ENCODE results near the gene MKRN1.
"Not testable (repeated sequence)": the region's sequence is repeated elsewhere in the genome, so short reads cannot be mapped to it uniquely, and the experiment has no call there.

The MKRN1 gene

DNA sequence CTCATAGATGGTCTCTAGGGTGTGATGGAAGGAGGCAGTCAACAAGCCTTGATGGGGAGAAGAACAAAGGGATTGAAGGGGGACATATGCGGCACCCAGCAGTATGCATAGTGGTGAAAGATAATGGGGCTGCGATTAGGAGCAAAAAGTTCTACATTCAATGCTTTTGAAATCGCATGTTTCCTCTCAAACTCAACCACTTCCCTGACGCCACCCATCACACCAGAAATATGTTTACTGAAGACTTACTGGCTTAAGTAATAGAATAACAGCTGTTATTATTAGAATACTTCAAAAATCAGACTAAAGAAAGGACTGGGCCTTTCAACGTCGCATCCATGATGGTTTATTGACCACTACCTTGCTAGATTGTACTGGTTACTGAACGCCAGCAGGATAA lies 31.5 kb downstream of the MKRN1 start:
- no peak for DNase-seq (ENCODE audit: low read depth in 1 of 2, low spot score in 1 of 2)
- in situ Hi-C loops (cut with HindIII; ENCODE audit: low pct_unique_long_range_greater_than_20kb, low sequenced_read_pairs), result no loop called here
- TF ChIP-seq JUND (IDR thresholded peaks at IDR 0.05; ENCODE audit: low read depth), result no peak

- DNase-seq (ENCODE audit: low read depth in 1 of 2, low spot score in 1 of 2), result no peak
- in situ Hi-C loops (cut with HindIII; ENCODE audit: low pct_unique_long_range_greater_than_20kb, low sequenced_read_pairs), result no loop called here
- no peak for TF ChIP-seq JUND (IDR thresholded peaks at IDR 0.05; ENCODE audit: low read depth)
Measured at GRCh38 chr7:140446467-140446866, 32.8 kb downstream of the MKRN1 start.

GRCh38 chr7:140441519-140441918 lies 37.8 kb downstream of the MKRN1 start:
- in situ Hi-C loops (cut with HindIII; ENCODE audit: low pct_unique_long_range_greater_than_20kb, low sequenced_read_pairs), result no loop called here
- no peak for TF ChIP-seq JUND (IDR thresholded peaks at IDR 0.05; ENCODE audit: low read depth)
- no peak for DNase-seq (ENCODE audit: low read depth in 1 of 2, low spot score in 1 of 2)

- no peak for DNase-seq (ENCODE audit: low read depth in 1 of 2, low spot score in 1 of 2)
- no peak for TF ChIP-seq JUND (IDR thresholded peaks at IDR 0.05; ENCODE audit: low read depth)
- in situ Hi-C loops (cut with HindIII; ENCODE audit: low pct_unique_long_range_greater_than_20kb, low sequenced_read_pairs), result no loop called here
Measured at GRCh38 chr7:140440593-140440992, 38.7 kb downstream of the MKRN1 start.

DNA sequence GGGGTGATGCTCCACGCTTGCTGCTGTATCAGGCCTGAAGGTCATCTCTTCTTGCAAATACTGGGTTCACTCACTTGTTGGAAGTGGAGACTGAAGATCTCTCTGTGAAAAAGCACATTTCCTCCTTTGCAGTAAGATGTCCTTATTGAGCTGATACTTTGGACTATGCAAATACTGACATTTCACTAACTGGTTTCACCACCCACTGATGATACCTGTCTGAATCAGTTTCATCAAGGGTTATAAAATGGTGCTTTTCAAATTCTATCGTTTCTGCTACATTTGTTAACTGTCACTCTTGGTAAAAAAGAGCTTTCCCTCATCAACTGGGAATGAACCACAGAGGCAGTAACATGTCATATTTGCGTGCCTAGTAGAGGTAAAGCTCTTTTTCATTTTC lies 39.9 kb downstream of the MKRN1 start:
- in situ Hi-C loops (cut with HindIII; ENCODE audit: low pct_unique_long_range_greater_than_20kb, low sequenced_read_pairs), result no loop called here
- no peak for TF ChIP-seq JUND (IDR thresholded peaks at IDR 0.05; ENCODE audit: low read depth)
- no peak for DNase-seq (ENCODE audit: low read depth in 1 of 2, low spot score in 1 of 2)

- DNase-seq (ENCODE audit: low read depth in 1 of 2, low spot score in 1 of 2), result no peak
- in situ Hi-C loops (cut with HindIII; ENCODE audit: low pct_unique_long_range_greater_than_20kb, low sequenced_read_pairs), result no loop called here
- no peak for TF ChIP-seq JUND (IDR thresholded peaks at IDR 0.05; ENCODE audit: low read depth)
Measured at GRCh38 chr7:140435252-140435895, 43.9 kb downstream of the MKRN1 start.

GRCh38 chr7:140433396-140433795 lies 45.9 kb downstream of the MKRN1 start:
- TF ChIP-seq JUND (IDR thresholded peaks at IDR 0.05; ENCODE audit: low read depth), result no peak
- DNase-seq (ENCODE audit: low read depth in 1 of 2, low spot score in 1 of 2), result no peak
- in situ Hi-C loops (cut with HindIII; ENCODE audit: low pct_unique_long_range_greater_than_20kb, low sequenced_read_pairs), result no loop called here

- no peak for TF ChIP-seq JUND (IDR thresholded peaks at IDR 0.05; ENCODE audit: low read depth)
- in situ Hi-C loops (cut with HindIII; ENCODE audit: low pct_unique_long_range_greater_than_20kb, low sequenced_read_pairs), result no loop called here
- no peak for DNase-seq (ENCODE audit: low read depth in 1 of 2, low spot score in 1 of 2)
Measured at GRCh38 chr7:140426130-140426529, 53.2 kb downstream of the MKRN1 start.

GRCh38 chr7:140425718-140426117 lies 53.6 kb downstream of the MKRN1 start:
- no peak for TF ChIP-seq JUND (IDR thresholded peaks at IDR 0.05; ENCODE audit: low read depth)
- in situ Hi-C loops (cut with HindIII; ENCODE audit: low pct_unique_long_range_greater_than_20kb, low sequenced_read_pairs), result no loop called here
- DNase-seq (ENCODE audit: low read depth in 1 of 2, low spot score in 1 of 2), result no peak

GRCh38 chr7:140423501-140423900 lies 55.8 kb downstream of the MKRN1 start:
- in situ Hi-C loops (cut with HindIII; ENCODE audit: low pct_unique_long_range_greater_than_20kb, low sequenced_read_pairs), result no loop called here
- DNase-seq (ENCODE audit: low read depth in 1 of 2, low spot score in 1 of 2), result no peak
- no peak for TF ChIP-seq JUND (IDR thresholded peaks at IDR 0.05; ENCODE audit: low read depth)

DNA sequence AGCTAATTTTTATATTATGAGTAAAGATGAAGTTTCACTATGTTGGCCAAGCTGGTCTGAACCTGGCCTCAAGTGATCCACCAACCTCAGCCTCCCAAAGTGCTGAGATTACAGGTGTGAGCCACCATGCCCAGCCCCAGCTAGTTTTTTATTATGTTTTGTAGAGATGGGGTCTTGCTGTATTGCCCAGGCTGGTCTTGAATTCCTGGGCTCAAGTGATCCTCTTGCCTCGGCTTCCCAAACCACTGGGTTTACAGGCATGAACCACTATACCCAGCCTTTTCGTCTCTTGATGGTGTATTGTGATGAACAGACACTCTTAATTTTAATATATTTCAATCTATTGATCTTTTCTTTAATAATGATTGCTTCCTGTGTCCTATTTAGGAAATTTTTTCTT lies 57.8 kb downstream of the MKRN1 start:
- in situ Hi-C loops (cut with HindIII; ENCODE audit: low pct_unique_long_range_greater_than_20kb, low sequenced_read_pairs), result no loop called here
- no peak for DNase-seq (ENCODE audit: low read depth in 1 of 2, low spot score in 1 of 2)
- no peak for TF ChIP-seq JUND (IDR thresholded peaks at IDR 0.05; ENCODE audit: low read depth)

GRCh38 chr7:140418653-140419052 lies 60.7 kb downstream of the MKRN1 start:
- no peak for TF ChIP-seq JUND (IDR thresholded peaks at IDR 0.05; ENCODE audit: low read depth)
- in situ Hi-C loops (cut with HindIII; ENCODE audit: low pct_unique_long_range_greater_than_20kb, low sequenced_read_pairs), result no loop called here
- DNase-seq (ENCODE audit: low read depth in 1 of 2, low spot score in 1 of 2), result no peak

DNA sequence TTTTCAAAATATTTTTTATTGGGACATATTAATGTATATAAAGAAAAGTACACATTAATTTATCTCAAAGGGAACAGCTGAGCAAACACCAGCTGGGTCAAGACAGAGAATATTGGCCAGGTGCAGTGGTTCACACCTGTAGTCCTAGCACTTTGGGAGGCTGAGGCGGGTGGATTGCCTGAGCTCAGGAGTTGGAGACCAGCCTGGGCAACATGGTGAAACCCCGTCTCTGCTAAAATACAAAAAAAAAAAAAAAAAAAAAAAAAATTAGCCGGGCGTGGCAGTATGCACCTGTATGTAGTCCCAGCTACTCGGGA lies 61.2 kb downstream of the MKRN1 start:
- in situ Hi-C loops (cut with HindIII; ENCODE audit: low pct_unique_long_range_greater_than_20kb, low sequenced_read_pairs); DNase-seq (ENCODE audit: low read depth in 1 of 2, low spot score in 1 of 2): not testable (repeated sequence)

GRCh38 chr7:140417456-140418155 lies 61.7 kb downstream of the MKRN1 start:
- no peak for DNase-seq (ENCODE audit: low read depth in 1 of 2, low spot score in 1 of 2)

More at GRCh38 chr7:140417456-140418155, 61.7 kb downstream of the MKRN1 start:
- in situ Hi-C loops (cut with HindIII; ENCODE audit: low pct_unique_long_range_greater_than_20kb, low sequenced_read_pairs), result no loop called here
- no peak for TF ChIP-seq JUND (IDR thresholded peaks at IDR 0.05; ENCODE audit: low read depth)

Data from T47D (cell line).